HCT116 (cell line): Measurements from ENCODE around the gene ZFR. TPM values are rescaled to one million over a fixed set of nuclear protein-coding genes. Genes with fewer than 3 reads are reported as not detected.

ENCODE experiments used
- ATAC-seq: fragments of 200-7000 bp; cut with Tn5 transposase; 2 replicates; pipeline ENCODE4 v1.9.1; 2020; ENCODE audit warnings: mild to moderate bottlenecking, moderate library complexity
- BruUV-seq: library from RNA; stranded (reverse); fragments of 400-500 nt; replicated peaks from 2 replicates; lab custom pipeline; 2021; lab: Mats Ljungman, UMichigan
- CTCF ChIA-PET: fragments of 300-600 bp; sonication (Branson Sonifier 250); formaldehyde crosslinking; loops from one replicate; lab custom pipeline; 2021; ENCODE audit warnings: antibody characterized with exemption; lab: Charles Lee
- POLR2A ChIA-PET: fragments of 300-600, 350-600 bp; sonication (Branson Sonifier 250); formaldehyde crosslinking; loops from one replicate; lab custom pipeline; 2021; ENCODE audit warnings: antibody characterized with exemption; lab: Charles Lee
- RAD21 ChIA-PET, 2 experiments: fragments of 300-600 bp; sonication (Branson Sonifier 250); formaldehyde crosslinking; loops; one replicate each; lab custom pipeline; 2023; ENCODE audit warnings: low total read pairs in 2 of 2; ENCODE audit not compliant: uncharacterized antibody in 2 of 2, unreplicated experiment in 2 of 2, low non-redundant PET in 1 of 2; lab: Charles Lee
- DNase-seq: peaks from one replicate; pipeline ENCODE4 v3.0.0-alpha.2; 2010; ENCODE audit warnings: low read depth, low spot score
- H2AFZ ChIP-seq: fragments of 200-600 bp; shearing (Covaris generic), sonication (generic); 2 replicates; pipeline ENCODE4 v1.6.1; 2017; ENCODE audit warnings: low read depth, mixed run types, mixed read lengths, antibody characterized with exemption, low read length; ENCODE audit not compliant: poor library complexity, severe bottlenecking
- H3K27ac ChIP-seq: 2 replicates; pipeline ENCODE4 v1.5.1; 2012; ENCODE audit warnings: low read depth, low read length
- H3K27me3 ChIP-seq: fragments of 200-600 bp; sonication (generic); 2 replicates; pipeline ENCODE4 v1.6.1; 2016; ENCODE audit warnings: mixed run types, low read length, mixed read lengths; ENCODE audit not compliant: insufficient read depth
- H3K36me3 ChIP-seq, 2 experiments: fragments of 200-500 bp in 1 of 2; fragments of 200-600 bp in 1 of 2; sonication (Bioruptor generic) in 1 of 2; sonication (generic) in 1 of 2; 2 replicates each; pipeline versions ENCODE4 v1.5.1 to v1.6.1; 2014 to 2016; ENCODE audit warnings: low read length in 2 of 2, inconsistent platforms in 1 of 2, mixed read lengths in 1 of 2, mixed run types in 1 of 2; ENCODE audit not compliant: insufficient read depth in 2 of 2, control insufficient read depth in 1 of 2
- H3K4me1 ChIP-seq, 2 experiments: fragments of 200-600 bp in 1 of 2; sonication (generic) in 1 of 2; 2 replicates each; pipeline versions ENCODE4 v1.5.1 to v1.6.1; 2012 to 2017; ENCODE audit warnings: low read length in 2 of 2, inconsistent platforms in 1 of 2, mild to moderate bottlenecking in 1 of 2, mixed read lengths in 1 of 2, mixed run types in 1 of 2, moderate library complexity in 1 of 2; ENCODE audit not compliant: insufficient read depth in 2 of 2, control insufficient read depth in 1 of 2
- H3K4me2 ChIP-seq: fragments of 200-600 bp; sonication (generic); 2 replicates; pipeline ENCODE4 v1.6.1; 2017; ENCODE audit warnings: mixed run types, low read length, mixed read lengths
- H3K4me3 ChIP-seq, 2 experiments: fragments of 200-600 bp in 1 of 2; sonication (generic) in 1 of 2; replicated peaks in 1 of 2; 2 replicates each; pipeline ENCODE4 v1.5.1; 2011 to 2016; ENCODE audit warnings: low read length in 2 of 2, control low read depth in 1 of 2, low read depth in 1 of 2, mild to moderate bottlenecking in 1 of 2, mixed read lengths in 1 of 2, mixed run types in 1 of 2
- H3K79me2 ChIP-seq: fragments of 200-600 bp; sonication (generic); 2 replicates; pipeline ENCODE4 v1.6.1; 2017; ENCODE audit warnings: mild to moderate bottlenecking, mixed run types, low read length, moderate library complexity, mixed read lengths; ENCODE audit not compliant: insufficient read depth
- H3K9ac ChIP-seq: fragments of 200-600 bp; sonication (generic); 2 replicates; pipeline ENCODE4 v1.6.1; 2016; ENCODE audit warnings: low read length, mixed read lengths
- H3K9me2 ChIP-seq: fragments of 200-600 bp; sonication (generic), shearing (Covaris generic); 2 replicates; pipeline ENCODE4 v1.6.1; 2017; ENCODE audit warnings: mixed run types, mild to moderate bottlenecking, moderate library complexity; ENCODE audit not compliant: insufficient read depth
- H3K9me3 ChIP-seq, 2 experiments: fragments of 200-500 bp in 1 of 2; fragments of 200-600 bp in 1 of 2; sonication (Bioruptor generic) in 1 of 2; sonication (generic) in 1 of 2; 2 replicates each; pipeline ENCODE4 v1.6.1; 2014 to 2017; ENCODE audit warnings: low read length in 2 of 2, mixed read lengths in 2 of 2, inconsistent platforms in 1 of 2, low read depth in 1 of 2, mild to moderate bottlenecking in 1 of 2, mixed run types in 1 of 2, moderate library complexity in 1 of 2; ENCODE audit not compliant: control insufficient read depth in 1 of 2, insufficient read depth in 1 of 2
- H4K20me1 ChIP-seq: fragments of 200-600 bp; sonication (generic), shearing (Covaris generic); 2 replicates; pipeline ENCODE4 v1.6.1; 2017; ENCODE audit warnings: mixed run types, mild to moderate bottlenecking, moderate library complexity; ENCODE audit not compliant: insufficient read depth
- CBX3 ChIP-seq: IDR thresholded peaks from 2 replicates; pipeline ENCODE4 v1.6.1; 2012; ENCODE audit warnings: low read depth
- EGR1 ChIP-seq: IDR thresholded peaks from 2 replicates; pipeline ENCODE4 v1.6.1; 2012; ENCODE audit warnings: low read depth
- JUND ChIP-seq: IDR thresholded peaks from 2 replicates; pipeline ENCODE4 v1.6.1; 2012
- POLR2A ChIP-seq: IDR thresholded peaks from 2 replicates; pipeline ENCODE4 v1.7.0; 2011; ENCODE audit warnings: borderline replicate concordance; ENCODE audit not compliant: insufficient read depth, insufficient read length; ENCODE audit errors: extremely low read depth
- RAD21 ChIP-seq: IDR thresholded peaks from 2 replicates; pipeline ENCODE4 v1.6.1; 2012; ENCODE audit warnings: low read depth, mild to moderate bottlenecking
- SRF ChIP-seq: IDR thresholded peaks from 2 replicates; pipeline ENCODE4 v1.6.1; 2012; ENCODE audit warnings: low read depth
- TCF7L2 ChIP-seq: IDR thresholded peaks from 2 replicates; pipeline ENCODE4 v1.7.0; 2011; ENCODE audit warnings: borderline replicate concordance, inconsistent platforms; ENCODE audit not compliant: insufficient read depth, insufficient read length; ENCODE audit errors: extremely low read depth
- YY1 ChIP-seq: IDR thresholded peaks from 2 replicates; pipeline ENCODE4 v1.6.1; 2011; ENCODE audit warnings: low read length, low read depth, moderate library complexity, mild to moderate bottlenecking; ENCODE audit not compliant: insufficient replicate concordance; ENCODE audit errors: extremely low read depth
- ZFX ChIP-seq: fragments of 450-650 bp; IDR thresholded peaks from 2 replicates; pipeline ENCODE4 v1.6.1; 2017
- ZNF274 ChIP-seq: fragments of 200-500 bp; sonication (Bioruptor generic); IDR thresholded peaks from 2 replicates; pipeline ENCODE4 v1.6.1; 2014; ENCODE audit warnings: mild to moderate bottlenecking, low read depth, low read length, inconsistent platforms
- intact Hi-C: fragments of 100-400 bp; cut with micrococcal nuclease; formaldehyde crosslinking; loops from 2 replicates; pipeline ENCODE4 v1.10.0; 2022
- total RNA-seq: library from RNA; stranded (reverse); gene quantifications from one replicate; pipeline ENCODE4 v1.2.1, GENCODE V29; 2021; ENCODE audit not compliant: unreplicated experiment
- TF ChIP-seq, protein P1 (sequence below), 3 experiments: fragments of 200-600 bp in 1 of 3; sonication (generic) in 1 of 3; IDR thresholded peaks in 2 of 3; conservative IDR thresholded peaks in 1 of 3; 2 replicates each; pipeline ENCODE4 v1.5.1; 2012 to 2017; ENCODE audit warnings: low read depth in 2 of 3, low read length in 2 of 3, antibody characterized with exemption in 1 of 3, borderline replicate concordance in 1 of 3, control low read depth in 1 of 3, mild to moderate bottlenecking in 1 of 3, mixed read lengths in 1 of 3, mixed run types in 1 of 3, moderate library complexity in 1 of 3; ENCODE audit not compliant: insufficient read depth in 1 of 3
- TF ChIP-seq, protein P2 (sequence below): IDR thresholded peaks from 2 replicates; pipeline ENCODE4 v1.6.1; 2011; ENCODE audit warnings: mild to moderate bottlenecking, low read length, moderate library complexity; ENCODE audit not compliant: insufficient replicate concordance; ENCODE audit errors: extremely low read depth

ZFR gene
- total RNA-seq, 1 experiment from 2014 or later = 65.7 TPM

DNA sequence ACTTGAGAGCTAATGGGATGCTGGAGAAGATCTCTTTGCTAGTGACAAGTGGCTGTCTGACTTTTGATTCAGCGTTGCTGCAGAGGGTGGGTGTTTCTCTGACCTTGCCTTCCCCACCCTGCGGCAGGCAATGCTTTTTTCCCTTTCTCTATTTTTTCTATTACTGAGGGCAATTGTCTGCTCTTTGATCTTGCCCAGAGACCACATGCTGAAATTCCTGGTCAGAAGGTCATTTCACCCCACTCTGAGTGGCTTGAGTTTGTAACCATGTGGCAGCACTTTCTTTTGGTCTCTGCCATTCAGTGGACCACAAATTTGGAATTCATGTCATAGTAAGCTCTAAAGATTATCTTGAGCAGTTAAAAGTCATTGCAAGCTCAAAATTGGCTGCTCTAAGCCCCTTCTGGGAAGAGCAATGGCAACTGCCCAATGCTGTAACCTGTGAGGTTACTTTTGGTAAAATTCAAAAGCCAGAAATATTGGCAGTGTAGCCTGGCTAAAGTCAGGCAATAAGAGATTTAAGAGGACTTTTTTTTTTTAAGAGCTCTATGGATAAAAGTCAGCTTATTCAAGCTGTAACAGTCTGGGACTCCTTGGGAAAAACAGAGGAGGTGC is 101.4 kb downstream of the ZFR start:
- H3K4me3 ChIP-seq = no peak overlapping the region
- no peaks in the 10 kb centered on the region for H3K4me1 ChIP-seq
- DNase-seq = no peak
- POLR2A ChIA-PET = no interaction called here
- peaks cover 6 to 11% of the 10 kb centered on the region in 2 experiments; a peak in 2 of 4 replicates for H3K9me3 ChIP-seq
- H3K79me2 ChIP-seq = no peaks in the 10 kb centered on the region
- H3K9me2 ChIP-seq = no peaks in the 10 kb centered on the region
- intact Hi-C loops = no loop called here
- H4K20me1 ChIP-seq = no peaks in the 10 kb centered on the region
- no peak overlapping the region for H3K9ac ChIP-seq
- H3K27me3 ChIP-seq = no peaks in the 10 kb centered on the region
- TF ChIP-seq RAD21 = no peak
- TF ChIP-seq TCF7L2 = no peak
- TF ChIP-seq, protein P1, sequence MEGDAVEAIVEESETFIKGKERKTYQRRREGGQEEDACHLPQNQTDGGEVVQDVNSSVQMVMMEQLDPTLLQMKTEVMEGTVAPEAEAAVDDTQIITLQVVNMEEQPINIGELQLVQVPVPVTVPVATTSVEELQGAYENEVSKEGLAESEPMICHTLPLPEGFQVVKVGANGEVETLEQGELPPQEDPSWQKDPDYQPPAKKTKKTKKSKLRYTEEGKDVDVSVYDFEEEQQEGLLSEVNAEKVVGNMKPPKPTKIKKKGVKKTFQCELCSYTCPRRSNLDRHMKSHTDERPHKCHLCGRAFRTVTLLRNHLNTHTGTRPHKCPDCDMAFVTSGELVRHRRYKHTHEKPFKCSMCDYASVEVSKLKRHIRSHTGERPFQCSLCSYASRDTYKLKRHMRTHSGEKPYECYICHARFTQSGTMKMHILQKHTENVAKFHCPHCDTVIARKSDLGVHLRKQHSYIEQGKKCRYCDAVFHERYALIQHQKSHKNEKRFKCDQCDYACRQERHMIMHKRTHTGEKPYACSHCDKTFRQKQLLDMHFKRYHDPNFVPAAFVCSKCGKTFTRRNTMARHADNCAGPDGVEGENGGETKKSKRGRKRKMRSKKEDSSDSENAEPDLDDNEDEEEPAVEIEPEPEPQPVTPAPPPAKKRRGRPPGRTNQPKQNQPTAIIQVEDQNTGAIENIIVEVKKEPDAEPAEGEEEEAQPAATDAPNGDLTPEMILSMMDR (IDR thresholded peaks at IDR 0.05 in 2 of 3, conservative IDR thresholded peaks at IDR 0.05 in 1 of 3; ENCODE audit: borderline replicate concordance in 1 of 3, insufficient read depth in 1 of 3, low read depth in 2 of 3, low read length in 2 of 3) = no peak
- TF ChIP-seq SRF = no peak
- no peak for TF ChIP-seq POLR2A
- no peak overlapping the region for H2AFZ ChIP-seq
- no peak overlapping the region for H3K27ac ChIP-seq
- RAD21 ChIA-PET = no interaction called here
- no peak for ATAC-seq
- BruUV-seq = no TSS peak
- CTCF ChIA-PET = no interaction called here
- no peak overlapping the region for H3K4me2 ChIP-seq
- H3K36me3 ChIP-seq = no peaks in the 10 kb centered on the region

DNA sequence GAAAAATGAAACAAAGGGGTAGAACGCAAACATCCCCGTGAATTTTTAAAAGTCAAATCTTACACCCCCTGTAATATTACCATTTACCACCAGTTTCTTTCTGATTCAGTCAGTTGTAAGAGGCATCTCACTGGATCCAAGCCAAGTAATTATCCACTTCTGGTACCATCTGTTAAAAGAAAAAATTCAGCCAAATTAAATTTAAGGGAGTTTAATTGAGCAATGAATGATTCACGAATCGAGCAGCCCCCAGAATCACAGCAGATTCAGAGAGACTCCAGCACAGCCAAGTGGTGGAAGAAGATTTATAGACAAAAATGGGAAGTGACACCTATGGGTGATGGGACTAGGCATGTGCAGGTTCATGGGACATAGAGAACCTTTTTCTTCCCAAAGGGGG is 101.9 kb downstream of the ZFR start:
- no peaks in the 10 kb centered on the region for H3K36me3 ChIP-seq
- intact Hi-C loops = no loop called here
- H4K20me1 ChIP-seq = no peaks in the 10 kb centered on the region
- no peaks in the 10 kb centered on the region for H3K9me2 ChIP-seq
- RAD21 ChIA-PET = no interaction called here
- POLR2A ChIA-PET = no interaction called here
- no peak for ATAC-seq
- no peak overlapping the region for H3K4me3 ChIP-seq
- H3K27me3 ChIP-seq = no peaks in the 10 kb centered on the region
- no peak overlapping the region for H3K4me2 ChIP-seq
- no peaks in the 10 kb centered on the region for H3K79me2 ChIP-seq
- H3K9me3 ChIP-seq = peaks cover 6 to 11% of the 10 kb centered on the region in 2 experiments; a peak in 2 of 4 replicates
- no peak overlapping the region for H2AFZ ChIP-seq
- CTCF ChIA-PET = no interaction called here
- DNase-seq = no peak
- H3K9ac ChIP-seq = no peak overlapping the region
- no peaks in the 10 kb centered on the region for H3K4me1 ChIP-seq
- no TSS peak for BruUV-seq
- no peak overlapping the region for H3K27ac ChIP-seq
- TF ChIP-seq, protein P2, sequence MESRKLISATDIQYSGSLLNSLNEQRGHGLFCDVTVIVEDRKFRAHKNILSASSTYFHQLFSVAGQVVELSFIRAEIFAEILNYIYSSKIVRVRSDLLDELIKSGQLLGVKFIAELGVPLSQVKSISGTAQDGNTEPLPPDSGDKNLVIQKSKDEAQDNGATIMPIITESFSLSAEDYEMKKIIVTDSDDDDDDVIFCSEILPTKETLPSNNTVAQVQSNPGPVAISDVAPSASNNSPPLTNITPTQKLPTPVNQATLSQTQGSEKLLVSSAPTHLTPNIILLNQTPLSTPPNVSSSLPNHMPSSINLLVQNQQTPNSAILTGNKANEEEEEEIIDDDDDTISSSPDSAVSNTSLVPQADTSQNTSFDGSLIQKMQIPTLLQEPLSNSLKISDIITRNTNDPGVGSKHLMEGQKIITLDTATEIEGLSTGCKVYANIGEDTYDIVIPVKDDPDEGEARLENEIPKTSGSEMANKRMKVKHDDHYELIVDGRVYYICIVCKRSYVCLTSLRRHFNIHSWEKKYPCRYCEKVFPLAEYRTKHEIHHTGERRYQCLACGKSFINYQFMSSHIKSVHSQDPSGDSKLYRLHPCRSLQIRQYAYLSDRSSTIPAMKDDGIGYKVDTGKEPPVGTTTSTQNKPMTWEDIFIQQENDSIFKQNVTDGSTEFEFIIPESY = no peak
- TF ChIP-seq JUND (no peak), ZNF274 (no peak), EGR1 (no peak), ZFX (no peak), CBX3 (no peak), POLR2A (no peak), YY1 (no peak)
- TF ChIP-seq, protein P1 (IDR thresholded peaks at IDR 0.05 in 2 of 3, conservative IDR thresholded peaks at IDR 0.05 in 1 of 3; ENCODE audit: borderline replicate concordance in 1 of 3, insufficient read depth in 1 of 3, low read depth in 2 of 3, low read length in 2 of 3) = no peak
